ENCODE results near the gene AMMECR1L.

DNA sequence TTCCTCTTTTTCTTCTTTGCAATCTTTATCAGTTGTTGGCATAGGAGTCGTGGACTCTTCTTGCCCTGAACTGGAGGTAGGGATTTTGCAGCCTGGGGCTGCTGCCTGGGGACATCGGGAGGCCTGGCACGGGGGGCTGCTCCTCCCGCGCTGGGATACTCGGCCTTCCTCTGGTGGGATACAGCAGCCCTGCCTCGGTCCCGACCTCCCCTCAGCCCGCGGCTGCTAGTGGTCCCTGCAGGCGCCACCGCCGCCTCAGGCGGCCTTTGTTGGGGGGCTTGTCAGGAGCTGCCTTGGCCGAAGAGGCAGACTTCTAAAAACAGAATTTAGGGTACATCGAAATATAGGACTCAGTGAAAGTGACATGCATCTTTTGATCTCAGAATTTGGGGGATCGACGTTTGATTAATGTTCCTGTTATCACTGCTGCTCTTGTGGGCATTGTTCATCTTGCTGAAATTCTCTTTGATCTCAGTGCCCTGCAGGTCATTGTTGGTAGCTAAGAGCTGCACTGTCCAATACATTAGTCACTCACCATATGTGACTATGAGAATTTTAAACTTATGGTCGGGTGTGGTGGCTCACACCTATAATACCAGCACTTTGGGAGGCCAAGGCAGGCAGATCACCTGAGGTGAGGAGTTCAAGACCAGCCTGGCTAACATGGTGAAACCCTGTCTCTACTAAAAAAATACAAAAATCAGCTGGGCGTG, 44.1 kb downstream of the AMMECR1L start:
- TF ChIP-seq, protein P1, sequence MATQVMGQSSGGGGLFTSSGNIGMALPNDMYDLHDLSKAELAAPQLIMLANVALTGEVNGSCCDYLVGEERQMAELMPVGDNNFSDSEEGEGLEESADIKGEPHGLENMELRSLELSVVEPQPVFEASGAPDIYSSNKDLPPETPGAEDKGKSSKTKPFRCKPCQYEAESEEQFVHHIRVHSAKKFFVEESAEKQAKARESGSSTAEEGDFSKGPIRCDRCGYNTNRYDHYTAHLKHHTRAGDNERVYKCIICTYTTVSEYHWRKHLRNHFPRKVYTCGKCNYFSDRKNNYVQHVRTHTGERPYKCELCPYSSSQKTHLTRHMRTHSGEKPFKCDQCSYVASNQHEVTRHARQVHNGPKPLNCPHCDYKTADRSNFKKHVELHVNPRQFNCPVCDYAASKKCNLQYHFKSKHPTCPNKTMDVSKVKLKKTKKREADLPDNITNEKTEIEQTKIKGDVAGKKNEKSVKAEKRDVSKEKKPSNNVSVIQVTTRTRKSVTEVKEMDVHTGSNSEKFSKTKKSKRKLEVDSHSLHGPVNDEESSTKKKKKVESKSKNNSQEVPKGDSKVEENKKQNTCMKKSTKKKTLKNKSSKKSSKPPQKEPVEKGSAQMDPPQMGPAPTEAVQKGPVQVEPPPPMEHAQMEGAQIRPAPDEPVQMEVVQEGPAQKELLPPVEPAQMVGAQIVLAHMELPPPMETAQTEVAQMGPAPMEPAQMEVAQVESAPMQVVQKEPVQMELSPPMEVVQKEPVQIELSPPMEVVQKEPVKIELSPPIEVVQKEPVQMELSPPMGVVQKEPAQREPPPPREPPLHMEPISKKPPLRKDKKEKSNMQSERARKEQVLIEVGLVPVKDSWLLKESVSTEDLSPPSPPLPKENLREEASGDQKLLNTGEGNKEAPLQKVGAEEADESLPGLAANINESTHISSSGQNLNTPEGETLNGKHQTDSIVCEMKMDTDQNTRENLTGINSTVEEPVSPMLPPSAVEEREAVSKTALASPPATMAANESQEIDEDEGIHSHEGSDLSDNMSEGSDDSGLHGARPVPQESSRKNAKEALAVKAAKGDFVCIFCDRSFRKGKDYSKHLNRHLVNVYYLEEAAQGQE (IDR thresholded peaks at IDR 0.05; ENCODE audit: low read depth) = no peak
- TF ChIP-seq, protein P2, sequence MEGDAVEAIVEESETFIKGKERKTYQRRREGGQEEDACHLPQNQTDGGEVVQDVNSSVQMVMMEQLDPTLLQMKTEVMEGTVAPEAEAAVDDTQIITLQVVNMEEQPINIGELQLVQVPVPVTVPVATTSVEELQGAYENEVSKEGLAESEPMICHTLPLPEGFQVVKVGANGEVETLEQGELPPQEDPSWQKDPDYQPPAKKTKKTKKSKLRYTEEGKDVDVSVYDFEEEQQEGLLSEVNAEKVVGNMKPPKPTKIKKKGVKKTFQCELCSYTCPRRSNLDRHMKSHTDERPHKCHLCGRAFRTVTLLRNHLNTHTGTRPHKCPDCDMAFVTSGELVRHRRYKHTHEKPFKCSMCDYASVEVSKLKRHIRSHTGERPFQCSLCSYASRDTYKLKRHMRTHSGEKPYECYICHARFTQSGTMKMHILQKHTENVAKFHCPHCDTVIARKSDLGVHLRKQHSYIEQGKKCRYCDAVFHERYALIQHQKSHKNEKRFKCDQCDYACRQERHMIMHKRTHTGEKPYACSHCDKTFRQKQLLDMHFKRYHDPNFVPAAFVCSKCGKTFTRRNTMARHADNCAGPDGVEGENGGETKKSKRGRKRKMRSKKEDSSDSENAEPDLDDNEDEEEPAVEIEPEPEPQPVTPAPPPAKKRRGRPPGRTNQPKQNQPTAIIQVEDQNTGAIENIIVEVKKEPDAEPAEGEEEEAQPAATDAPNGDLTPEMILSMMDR (IDR thresholded peaks at IDR 0.05 in 2 of 3, conservative IDR thresholded peaks at IDR 0.05 in 1 of 3; ENCODE audit: borderline replicate concordance in 1 of 3, insufficient read depth in 1 of 3, low read depth in 2 of 3, low read length in 2 of 3) = no peak
- TF ChIP-seq SP1 (IDR thresholded peaks at IDR 0.05; ENCODE audit: low read depth) = no peak
- TF ChIP-seq EZH2 (IDR thresholded peaks at IDR 0.05) = no peak
- TF ChIP-seq POLR2AphosphoS5 (IDR thresholded peaks at IDR 0.05; ENCODE audit: low read depth, low read length) = no peak
- TF ChIP-seq ZNF274 (IDR thresholded peaks at IDR 0.05; ENCODE audit: low read depth, low read length) = no peak
- no peak for TF ChIP-seq EGR1 (IDR thresholded peaks at IDR 0.05; ENCODE audit: low read depth)
- TF ChIP-seq POLR2A (IDR thresholded peaks at IDR 0.05; ENCODE audit: borderline replicate concordance, extremely low read depth, insufficient read depth, insufficient read length) = no peak
- TF ChIP-seq, protein P3, sequence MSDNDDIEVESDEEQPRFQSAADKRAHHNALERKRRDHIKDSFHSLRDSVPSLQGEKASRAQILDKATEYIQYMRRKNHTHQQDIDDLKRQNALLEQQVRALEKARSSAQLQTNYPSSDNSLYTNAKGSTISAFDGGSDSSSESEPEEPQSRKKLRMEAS (IDR thresholded peaks at IDR 0.05) = no peak
- TF ChIP-seq SRF (IDR thresholded peaks at IDR 0.05; ENCODE audit: low read depth) = no peak
- TF ChIP-seq RAD21 (IDR thresholded peaks at IDR 0.05; ENCODE audit: low read depth) = no peak
- no peak for TF ChIP-seq JUND (IDR thresholded peaks at IDR 0.05)

All from HCT116 (cell line).